Ectodermal cell (in vitro differentiated cells): ENCODE results near the gene ENTPD2.
"Not testable (repeated sequence)": the region's sequence is repeated elsewhere in the genome, so short reads cannot be mapped to it uniquely, and the experiment has no call there.

Experiments used
- H3K27ac ChIP-seq: 2 replicates; pipeline ENCODE4 v1.7.0; 2013; ENCODE audit warnings: mild to moderate bottlenecking, low read depth, low read length; ENCODE audit not compliant: insufficient read depth, poor library complexity, severe bottlenecking
- H3K27me3 ChIP-seq: 2 replicates; pipeline ENCODE4 v1.7.0; 2013; ENCODE audit warnings: mild to moderate bottlenecking, low read length; ENCODE audit not compliant: insufficient read depth, control insufficient read depth, poor library complexity, severe bottlenecking
- H3K36me3 ChIP-seq: one replicate; pipeline ENCODE4 v1.7.0; 2013; ENCODE audit warnings: low read length; ENCODE audit not compliant: control insufficient read depth, insufficient read depth
- H3K4me1 ChIP-seq: one replicate; pipeline ENCODE4 v1.7.0; 2013; ENCODE audit warnings: low read length; ENCODE audit not compliant: control insufficient read depth, insufficient read depth
- H3K4me3 ChIP-seq: 2 replicates; pipeline ENCODE4 v1.7.0; 2013; ENCODE audit warnings: low read depth, low read length, control low read depth; ENCODE audit not compliant: insufficient read depth
- H3K9me3 ChIP-seq: 2 replicates; pipeline ENCODE4 v1.7.0; 2013; ENCODE audit warnings: mild to moderate bottlenecking, low read length, moderate library complexity; ENCODE audit not compliant: control insufficient read depth
- WGBS, 2 experiments: methylation state at CpG; one replicate each; pipeline ENCODE4 v1.1.7; 2013; ENCODE audit warnings: missing lambda C conversion rate in 2 of 2; 5-methylcytosine and 5-hydroxymethylcytosine counted together

The ENTPD2 gene

GRCh38 chr9:137063311-137064026 lies 9.6 kb upstream of the ENTPD2 start:
- peaks cover 2% of the 10 kb centered on the region for H3K27me3 ChIP-seq
- no peaks in the 10 kb centered on the region for H3K9me3 ChIP-seq
- H3K4me1 ChIP-seq: no peaks in the 10 kb centered on the region
- WGBS, 2 experiments: 91 to 92% methylated on average over 26 of the region's 26 CpGs
- no peak overlapping the region for H3K4me3 ChIP-seq
- no peaks in the 10 kb centered on the region for H3K36me3 ChIP-seq
- H3K27ac ChIP-seq: no peak overlapping the region

- H3K36me3 ChIP-seq, H3K27ac ChIP-seq, H3K27me3 ChIP-seq, H3K4me1 ChIP-seq, H3K4me3 ChIP-seq, H3K9me3 ChIP-seq: not testable (repeated sequence)
- WGBS, 2 experiments: 92 to 93% methylated on average over 6 to 7 of the region's 9 CpGs
These were observed 8.9 kb upstream of the ENTPD2 start for GRCh38 chr9:137062798-137063197.

GRCh38 chr9:137062384-137062783 lies 8.5 kb upstream of the ENTPD2 start:
- Histone ChIP-seq H3K36me3 (no peaks in the 10 kb centered on the region), H3K4me1 (no peaks in the 10 kb centered on the region), H3K27me3 (peaks cover 6% of the 10 kb centered on the region), H3K9me3 (no peaks in the 10 kb centered on the region), H3K4me3 (no peak overlapping the region), H3K27ac (no peak overlapping the region)
- WGBS, 2 experiments: 91 to 92% methylated on average over 15 of the region's 15 CpGs

GRCh38 chr9:137058521-137059234 lies 4.8 kb upstream of the ENTPD2 start:
- WGBS, 2 experiments: 86 to 87% methylated on average over 9 of the region's 9 CpGs

GRCh38 chr9:137057545-137057944 lies 3.7 kb upstream of the ENTPD2 start:
- H3K36me3 ChIP-seq: no peaks in the 10 kb centered on the region

More at GRCh38 chr9:137058521-137059234, 4.8 kb upstream of the ENTPD2 start:
- no peaks in the 10 kb centered on the region for H3K36me3 ChIP-seq
- no peak overlapping the region for H3K27ac ChIP-seq
- no peaks in the 10 kb centered on the region for H3K9me3 ChIP-seq
- no peak overlapping the region for H3K4me3 ChIP-seq
- peaks cover 38% of the 10 kb centered on the region for H3K27me3 ChIP-seq
- peaks cover 10% of the 10 kb centered on the region for H3K4me1 ChIP-seq

GRCh38 chr9:137056739-137057415 lies 3.0 kb upstream of the ENTPD2 start:
- Histone ChIP-seq H3K9me3 (no peaks in the 10 kb centered on the region), H3K27ac (no peak overlapping the region), H3K27me3 (peaks cover 56% of the 10 kb centered on the region), H3K4me3 (no peak overlapping the region), H3K4me1 (peaks cover 10% of the 10 kb centered on the region), H3K36me3 (no peaks in the 10 kb centered on the region)
- WGBS, 2 experiments: 91 to 92% methylated on average over 17 of the region's 17 CpGs

More at GRCh38 chr9:137057545-137057944, 3.7 kb upstream of the ENTPD2 start:
- no peak overlapping the region for H3K27ac ChIP-seq
- 83 to 91% methylated on average over 16 of the region's 16 CpGs for WGBS, 2 experiments
- no peaks in the 10 kb centered on the region for H3K9me3 ChIP-seq
- no peak overlapping the region for H3K4me3 ChIP-seq
- H3K4me1 ChIP-seq: peaks cover 10% of the 10 kb centered on the region
- H3K27me3 ChIP-seq: peaks cover 49% of the 10 kb centered on the region

GRCh38 chr9:137055385-137056364 lies 1.8 kb upstream of the ENTPD2 start:
- 68 to 69% methylated on average over 28 of the region's 28 CpGs for WGBS, 2 experiments
- H3K27ac ChIP-seq: no peak overlapping the region

GRCh38 chr9:137054932-137055384 lies 1.1 kb upstream of the ENTPD2 start:
- Histone ChIP-seq H3K36me3 (no peaks in the 10 kb centered on the region), H3K27me3 (peaks cover 75% of the 10 kb centered on the region), H3K4me3 (no peak overlapping the region), H3K4me1 (peaks cover 10% of the 10 kb centered on the region), H3K9me3 (no peaks in the 10 kb centered on the region), H3K27ac (no peak overlapping the region)
- WGBS, 2 experiments: 87 to 92% methylated on average over 17 of the region's 17 CpGs

More at GRCh38 chr9:137055385-137056364, 1.8 kb upstream of the ENTPD2 start:
- Histone ChIP-seq H3K27me3 (peaks cover 68% of the 10 kb centered on the region), H3K4me1 (peaks cover 10% of the 10 kb centered on the region), H3K4me3 (no peak overlapping the region), H3K36me3 (no peaks in the 10 kb centered on the region), H3K9me3 (no peaks in the 10 kb centered on the region)

GRCh38 chr9:137052998-137053943 lies 590 bp downstream of the ENTPD2 start:
- WGBS, 2 experiments: 14 to 15% methylated on average over 71 of the region's 71 CpGs
- Histone ChIP-seq H3K27me3 (peaks cover 88% of the 10 kb centered on the region), H3K4me3 (peak overlapping the region; percentile 25), H3K9me3 (no peaks in the 10 kb centered on the region), H3K36me3 (no peaks in the 10 kb centered on the region), H3K4me1 (peaks cover 10% of the 10 kb centered on the region), H3K27ac (no peak overlapping the region)
